Naive B cell (primary cell): ENCODE results near the gene CACNA1D. TPM values are rescaled to one million over a fixed set of nuclear protein-coding genes. Genes with fewer than 3 reads are reported as not detected.

ENCODE experiments used
- ATAC-seq, 2 donors: fragments of 150-1000 bp; cut with Tn5 transposase; 2 replicates each; pipeline ENCODE4 v1.10.0; 2021; ENCODE audit warnings: low read depth in 2 of 2, mild to moderate bottlenecking in 2 of 2, moderate library complexity in 2 of 2
- DNase-seq: peaks from one replicate; pipeline ENCODE4 v3.0.0; 2022
- H3K27ac Mint-ChIP-seq, 6 donors: one replicate each; pipeline ENCODE4 v1.8.0; 2020 to 2022; ENCODE audit warnings: mild to moderate bottlenecking in 6 of 6, mixed read lengths in 6 of 6, moderate library complexity in 5 of 6, inconsistent platforms in 2 of 6
- H3K27me3 Mint-ChIP-seq, 3 donors: one replicate each; pipeline ENCODE4 v1.8.0; 2021 to 2022; ENCODE audit warnings: mixed read lengths in 3 of 3, mild to moderate bottlenecking in 1 of 3
- H3K36me3 Mint-ChIP-seq, 2 donors: one replicate each; pipeline ENCODE4 v1.8.0; 2020 to 2022; ENCODE audit warnings: mixed read lengths in 2 of 2, inconsistent platforms in 1 of 2, mild to moderate bottlenecking in 1 of 2
- H3K4me1 Mint-ChIP-seq, 3 donors: one replicate each; pipeline ENCODE4 v1.8.0; 2020 to 2022; ENCODE audit warnings: mixed read lengths in 3 of 3, inconsistent platforms in 1 of 3, mild to moderate bottlenecking in 1 of 3, moderate library complexity in 1 of 3
- H3K4me3 Mint-ChIP-seq, 8 donors: one replicate each; pipeline ENCODE4 v1.8.0; 2020 to 2022; ENCODE audit warnings: mild to moderate bottlenecking in 8 of 8, mixed read lengths in 8 of 8, moderate library complexity in 8 of 8, inconsistent platforms in 2 of 8
- H3K9me3 Mint-ChIP-seq, 7 donors: one replicate each; pipeline ENCODE4 v1.8.0; 2020 to 2022; ENCODE audit warnings: mixed read lengths in 7 of 7, mild to moderate bottlenecking in 5 of 7, inconsistent platforms in 2 of 7, moderate library complexity in 1 of 7
- polyA plus RNA-seq, 6 donors: library from polyadenylated mRNA; unstranded; fragments of 300-500 nt; fragmentation: Illumina TruSeq; gene quantifications; one replicate each; pipeline ENCODE4 v1.2.3, GENCODE V29; 2021; ENCODE audit warnings: low read depth in 6 of 6

CACNA1D gene
- polyA plus RNA-seq, 6 donors from 2014 or later: not detected

DNA sequence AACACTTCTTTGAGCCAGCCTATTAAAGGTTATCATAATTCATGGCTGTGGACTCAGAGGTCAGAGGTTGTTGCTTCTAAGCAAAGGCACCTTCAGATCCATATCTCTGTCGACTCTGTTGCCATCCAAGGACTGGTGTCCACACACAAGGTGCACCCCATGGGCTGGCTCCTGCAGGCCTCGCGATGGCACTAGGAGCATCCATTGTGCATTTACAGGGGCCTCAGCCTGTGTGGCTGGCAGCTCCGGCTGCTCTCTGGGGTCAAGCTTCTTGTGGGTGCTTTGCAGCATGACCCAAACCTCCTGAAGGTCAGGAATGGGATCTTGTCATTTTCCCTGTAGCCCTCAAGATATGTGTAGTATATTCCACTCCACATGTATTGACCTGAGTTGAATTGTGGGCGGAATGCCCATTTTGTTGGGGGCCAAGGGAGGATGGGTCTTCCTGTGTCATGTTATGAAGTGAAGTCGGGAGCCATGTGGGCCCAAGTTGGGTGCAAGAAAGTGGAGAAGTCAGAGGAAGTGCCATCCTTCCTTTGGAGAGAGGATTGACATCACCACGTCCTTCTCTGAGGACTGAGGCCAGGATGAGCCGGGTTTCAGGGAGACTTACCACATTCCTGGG is 308.0 kb downstream of the CACNA1D start:
- ATAC-seq (no peak), DNase-seq (no peak)
- Mint-ChIP-seq H3K4me1 (peaks cover 0 to 5% (median 0%) of the 10 kb centered on the region in 3 donors), H3K4me3 (no peak overlapping the region), H3K9me3 (no peaks in the 10 kb centered on the region), H3K27me3 (peaks cover 0 to 34% (median 8%) of the 10 kb centered on the region in 3 donors), H3K36me3 (no peaks in the 10 kb centered on the region), H3K27ac (no peak overlapping the region)

DNA sequence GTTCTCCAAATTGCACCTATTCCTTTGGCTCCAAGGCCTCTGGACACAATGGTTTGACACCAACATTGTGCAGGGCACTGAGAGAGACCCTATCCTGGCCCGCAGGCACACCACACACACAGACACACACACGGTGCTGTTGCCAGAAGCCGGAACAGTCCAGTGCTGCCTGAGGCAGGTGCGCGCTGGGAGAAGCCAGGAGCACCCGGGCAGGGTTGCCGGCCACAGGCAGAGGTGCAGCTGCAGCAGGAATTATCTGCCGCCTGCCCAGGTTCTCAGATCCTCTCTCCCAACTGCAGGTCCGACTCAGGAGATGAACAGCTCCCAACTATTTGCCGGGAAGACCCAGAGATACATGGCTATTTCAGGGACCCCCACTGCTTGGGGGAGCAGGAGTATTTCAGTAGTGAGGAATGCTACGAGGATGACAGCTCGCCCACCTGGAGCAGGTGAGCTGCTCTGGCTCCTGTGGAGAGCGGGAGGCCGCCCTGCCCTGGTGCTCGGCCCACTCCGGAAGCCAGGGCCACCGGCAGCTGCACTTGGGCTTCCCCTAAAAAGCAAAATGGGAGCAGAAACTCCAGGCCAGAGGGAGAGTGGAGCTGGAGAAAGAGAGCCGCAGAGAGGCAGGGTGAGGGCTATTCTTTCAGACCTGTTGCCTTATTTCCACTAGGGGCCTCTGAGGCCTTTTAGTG is 308.9 kb downstream of the CACNA1D start:
- Mint-ChIP-seq H3K27me3 (peaks cover 0 to 39% (median 8%) of the 10 kb centered on the region in 3 donors), H3K36me3 (no peaks in the 10 kb centered on the region), H3K4me3 (no peak overlapping the region), H3K4me1 (peaks cover 0 to 5% (median 0%) of the 10 kb centered on the region in 3 donors), H3K9me3 (no peaks in the 10 kb centered on the region), H3K27ac (peak overlapping the region in 1 of 6 donors; percentile 33)
- DNase-seq (no peak), ATAC-seq (no peak)

GRCh38 chr3:53803816-53804695 is 309.6 kb downstream of the CACNA1D start:
- peaks cover 0 to 5% (median 0%) of the 10 kb centered on the region in 3 donors for H3K4me1 Mint-ChIP-seq
- peak overlapping the region in 1 of 6 donors; percentile 39 for H3K27ac Mint-ChIP-seq
- ATAC-seq (no peak), DNase-seq (no peak)
- no peaks in the 10 kb centered on the region for H3K36me3 Mint-ChIP-seq
- H3K4me3 Mint-ChIP-seq: no peak overlapping the region
- H3K9me3 Mint-ChIP-seq: no peaks in the 10 kb centered on the region
- H3K27me3 Mint-ChIP-seq: peaks cover 0 to 43% (median 14%) of the 10 kb centered on the region in 3 donors

- Mint-ChIP-seq H3K4me3 (no peak overlapping the region), H3K9me3 (no peaks in the 10 kb centered on the region), H3K27ac (no peak overlapping the region), H3K4me1 (peaks cover 0 to 5% (median 0%) of the 10 kb centered on the region in 3 donors), H3K36me3 (no peaks in the 10 kb centered on the region), H3K27me3 (peaks cover 0 to 39% (median 14%) of the 10 kb centered on the region in 3 donors)
- DNase-seq (no peak), ATAC-seq (no peak)
Measured at GRCh38 chr3:53804697-53805462, 310.5 kb downstream of the CACNA1D start.

- peaks cover 0 to 39% (median 14%) of the 10 kb centered on the region in 3 donors for H3K27me3 Mint-ChIP-seq
- DNase-seq: no peak
- no peak for ATAC-seq
- H3K4me1 Mint-ChIP-seq: peaks cover 0 to 5% (median 0%) of the 10 kb centered on the region in 3 donors
- H3K9me3 Mint-ChIP-seq: no peaks in the 10 kb centered on the region
- H3K4me3 Mint-ChIP-seq: no peak overlapping the region
- no peak overlapping the region for H3K27ac Mint-ChIP-seq
- no peaks in the 10 kb centered on the region for H3K36me3 Mint-ChIP-seq
Measured at GRCh38 chr3:53805463-53806159, 311.2 kb downstream of the CACNA1D start.

GRCh38 chr3:53806182-53807116 is 312.0 kb downstream of the CACNA1D start:
- ATAC-seq (no peak), DNase-seq (no peak)
- Mint-ChIP-seq H3K36me3 (no peaks in the 10 kb centered on the region), H3K4me1 (peaks cover 0 to 5% (median 0%) of the 10 kb centered on the region in 3 donors), H3K4me3 (no peak overlapping the region), H3K27me3 (peaks cover 0 to 39% (median 14%) of the 10 kb centered on the region in 3 donors), H3K9me3 (no peaks in the 10 kb centered on the region), H3K27ac (peak overlapping the region in 1 of 6 donors; percentile 77)

DNA sequence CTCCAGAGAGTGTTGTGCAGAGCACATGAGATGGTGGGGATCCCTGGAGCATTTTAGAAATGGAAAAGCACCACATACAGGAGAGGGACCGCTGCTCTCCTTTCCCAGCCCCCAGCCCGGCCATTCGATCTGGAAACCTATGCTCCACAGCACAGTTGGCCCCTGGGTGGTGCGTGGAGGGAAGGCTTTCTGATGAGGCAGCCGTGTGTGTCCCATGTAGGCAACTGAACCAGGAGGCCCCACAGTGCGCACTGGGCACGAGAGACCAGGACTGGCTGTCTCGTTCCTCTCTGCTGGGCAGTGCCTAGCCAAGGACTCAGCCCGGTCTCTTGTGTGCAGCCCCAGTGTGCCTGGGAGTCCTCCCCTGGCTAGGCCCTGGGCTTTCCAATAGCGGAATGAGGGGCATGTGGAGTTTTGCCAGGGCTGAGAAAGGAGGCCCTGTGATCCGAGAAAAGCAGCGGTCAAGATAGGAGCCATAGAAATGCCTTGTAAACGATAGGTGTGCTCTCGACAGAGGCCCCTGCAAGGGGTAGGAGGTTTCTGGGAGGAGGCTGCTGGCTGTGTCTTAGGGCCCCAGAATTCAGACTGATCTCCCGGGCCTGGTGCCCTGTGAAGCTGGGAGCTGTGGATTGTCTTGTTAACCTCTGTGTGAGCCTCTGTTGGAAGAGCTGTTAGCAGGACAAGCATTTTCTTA is 312.9 kb downstream of the CACNA1D start:
- no peaks in the 10 kb centered on the region for H3K36me3 Mint-ChIP-seq
- H3K4me1 Mint-ChIP-seq: peaks cover 0 to 5% (median 0%) of the 10 kb centered on the region in 3 donors
- H3K27me3 Mint-ChIP-seq: peaks cover 0 to 39% (median 14%) of the 10 kb centered on the region in 3 donors
- no peaks in the 10 kb centered on the region for H3K9me3 Mint-ChIP-seq
- no peak overlapping the region for H3K4me3 Mint-ChIP-seq
- ATAC-seq (no peak), DNase-seq (no peak)
- H3K27ac Mint-ChIP-seq: no peak overlapping the region

- H3K27ac Mint-ChIP-seq: peak overlapping the region in 1 of 6 donors; percentile 47
- H3K4me3 Mint-ChIP-seq: no peak overlapping the region
- no peaks in the 10 kb centered on the region for H3K9me3 Mint-ChIP-seq
- peaks cover 0 to 5% (median 0%) of the 10 kb centered on the region in 3 donors for H3K4me1 Mint-ChIP-seq
- peaks cover 0 to 39% (median 11%) of the 10 kb centered on the region in 3 donors for H3K27me3 Mint-ChIP-seq
- ATAC-seq (no peak), DNase-seq (no peak)
- H3K36me3 Mint-ChIP-seq: no peaks in the 10 kb centered on the region
Measured at GRCh38 chr3:53808496-53808895, 314.1 kb downstream of the CACNA1D start.

DNA sequence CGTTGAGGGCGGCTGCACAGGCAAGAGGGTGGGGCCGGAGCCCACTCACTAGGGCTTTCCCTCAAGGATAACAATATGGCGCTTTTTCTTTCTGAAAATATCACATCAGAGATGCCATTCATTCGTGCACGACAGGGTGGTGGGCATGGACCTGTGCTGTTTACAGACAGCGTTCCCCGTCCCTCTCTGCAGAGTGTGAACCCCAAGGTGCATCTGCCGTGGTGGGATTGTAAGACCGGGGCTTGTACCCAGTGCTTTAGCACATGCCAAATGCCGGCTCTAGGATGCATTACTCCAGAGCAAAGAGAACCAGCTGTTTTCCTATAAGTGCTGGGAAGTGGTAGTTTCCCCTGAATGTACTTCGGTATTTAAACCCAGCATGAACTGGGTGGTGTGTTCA is 314.9 kb downstream of the CACNA1D start:
- no peak for ATAC-seq
- no peak for DNase-seq
- Mint-ChIP-seq H3K36me3 (no peaks in the 10 kb centered on the region), H3K4me3 (no peak overlapping the region), H3K27me3 (peaks cover 0 to 37% (median 11%) of the 10 kb centered on the region in 3 donors), H3K27ac (no peak overlapping the region), H3K4me1 (peaks cover 0 to 5% (median 0%) of the 10 kb centered on the region in 3 donors), H3K9me3 (no peaks in the 10 kb centered on the region)

DNA sequence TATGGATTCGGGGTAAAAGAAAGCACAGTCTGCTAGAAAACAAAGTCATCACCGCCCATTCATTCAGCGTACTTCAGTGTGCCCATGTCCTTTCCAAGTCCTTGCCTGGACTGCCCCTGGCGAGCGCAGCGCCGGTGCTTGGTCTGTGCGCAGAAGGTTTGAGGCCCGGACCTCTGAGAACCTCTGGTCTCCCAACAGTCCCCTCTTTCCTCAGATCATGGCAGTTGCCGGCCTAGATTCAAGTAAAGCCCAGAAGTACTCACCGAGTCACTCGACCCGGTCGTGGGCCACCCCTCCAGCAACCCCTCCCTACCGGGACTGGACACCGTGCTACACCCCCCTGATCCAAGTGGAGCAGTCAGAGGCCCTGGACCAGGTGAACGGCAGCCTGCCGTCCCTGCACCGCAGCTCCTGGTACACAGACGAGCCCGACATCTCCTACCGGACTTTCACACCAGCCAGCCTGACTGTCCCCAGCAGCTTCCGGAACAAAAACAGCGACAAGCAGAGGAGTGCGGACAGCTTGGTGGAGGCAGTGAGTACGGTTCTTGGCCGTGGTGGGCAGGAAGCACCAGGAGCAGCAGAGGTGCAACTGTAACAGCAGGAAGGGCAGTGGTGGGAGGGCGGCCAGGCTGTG is 315.5 kb downstream of the CACNA1D start:
- ATAC-seq (no peak), DNase-seq (no peak)
- no peaks in the 10 kb centered on the region for H3K9me3 Mint-ChIP-seq
- H3K4me1 Mint-ChIP-seq: peaks cover 0 to 5% (median 0%) of the 10 kb centered on the region in 3 donors
- H3K36me3 Mint-ChIP-seq: no peaks in the 10 kb centered on the region
- H3K4me3 Mint-ChIP-seq: no peak overlapping the region
- peaks cover 0 to 30% (median 11%) of the 10 kb centered on the region in 3 donors for H3K27me3 Mint-ChIP-seq
- H3K27ac Mint-ChIP-seq: peak overlapping the region in 1 of 6 donors; percentile 53
